Measurements from ENCODE around the gene RIN3. TPM values are rescaled to one million over a fixed set of nuclear protein-coding genes. Genes with fewer than 3 reads are reported as not detected.
A peak's percentile ranks its signal among the peaks of the same experiment; 100 is the strongest.

Gene RIN3
- total RNA-seq, 2 donors from 2014 or later: 19.1 to 19.9 TPM

DNA sequence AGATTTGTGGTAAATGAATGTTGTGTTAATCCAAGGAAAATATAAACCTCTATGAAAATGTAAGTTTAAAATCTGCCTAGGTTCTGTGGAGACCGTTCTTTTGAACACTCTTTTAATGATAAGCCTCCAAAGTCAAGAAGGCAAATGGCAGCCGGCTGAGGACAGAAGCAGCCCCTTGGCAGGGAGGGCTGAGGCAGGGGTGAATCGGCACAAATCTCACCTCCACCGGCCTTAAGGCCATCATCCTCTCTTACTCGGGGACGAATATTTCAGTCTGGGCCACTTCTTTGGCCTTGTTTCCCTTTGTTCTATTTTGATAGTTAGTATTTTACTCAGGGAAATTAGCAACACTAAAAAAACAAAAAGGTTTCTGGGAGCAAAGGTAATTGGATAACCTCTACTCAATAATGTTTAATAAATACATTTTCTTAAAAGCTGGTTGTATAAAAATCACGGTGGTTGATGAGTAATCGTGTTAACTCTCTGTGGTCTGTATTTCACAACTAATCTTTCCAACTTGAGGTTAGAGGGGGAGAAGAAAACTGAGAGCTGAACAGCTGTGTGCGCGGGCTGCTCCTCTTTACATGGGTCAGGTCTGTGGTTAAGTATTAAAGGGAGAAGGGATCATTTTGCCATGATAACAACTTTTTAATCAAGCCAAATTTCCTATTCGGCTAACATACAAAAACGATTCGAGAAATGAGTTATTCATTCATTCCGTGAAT lies 216.2 kb downstream of the RIN3 start:
- no peak for ATAC-seq
- DNase-seq: no peak
- intact Hi-C loops (cut with DNase I): no loop called here

DNA sequence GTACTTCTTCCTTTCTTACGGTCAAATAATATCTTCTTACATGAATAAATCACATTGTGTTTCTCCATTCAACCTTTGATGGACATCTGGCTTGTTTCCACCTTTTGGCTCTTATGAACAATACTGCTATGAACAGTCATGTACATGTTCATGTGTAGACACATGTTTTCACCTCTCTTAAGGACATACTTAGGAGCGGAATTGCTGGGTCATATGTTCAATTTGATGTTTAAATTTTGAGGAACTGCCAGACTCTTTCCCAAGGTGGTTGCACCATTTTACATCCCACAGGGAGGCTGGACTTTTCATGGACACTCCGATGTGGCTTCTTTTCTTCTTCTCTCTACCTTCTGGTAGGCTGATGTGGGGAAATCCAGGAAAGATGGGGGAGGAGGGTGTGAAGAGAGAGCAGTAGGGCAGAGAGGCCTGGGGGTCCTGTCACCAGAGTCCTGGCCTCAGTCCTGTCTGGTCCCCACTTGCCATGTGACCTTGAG lies 218.1 kb downstream of the RIN3 start:
- DNase-seq (no peak), ATAC-seq (no peak)
- intact Hi-C loops (cut with DNase I): no loop called here

DNA sequence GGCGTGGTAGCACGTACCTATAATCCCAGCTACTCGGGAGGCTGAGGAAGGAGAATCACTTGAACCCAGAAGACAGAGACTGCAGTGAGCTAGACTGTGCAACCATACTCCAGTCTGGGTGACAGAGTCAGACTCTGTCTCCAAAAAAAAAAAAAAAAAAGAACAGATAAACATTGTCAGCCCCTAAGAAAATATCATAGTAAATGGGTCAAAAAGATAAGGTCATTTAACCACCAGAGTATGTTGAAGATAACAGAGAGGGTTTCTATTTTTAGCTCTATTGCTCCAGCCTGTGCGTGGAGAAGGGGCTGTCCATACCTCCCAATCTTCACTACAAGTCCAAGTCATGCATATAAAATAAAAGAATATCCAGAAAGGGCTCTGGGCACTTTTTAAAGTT lies 219.4 kb downstream of the RIN3 start:
- ATAC-seq (peak; percentile 44 to 47), DNase-seq (no peak)
- intact Hi-C loops (cut with DNase I): no loop called here

DNA sequence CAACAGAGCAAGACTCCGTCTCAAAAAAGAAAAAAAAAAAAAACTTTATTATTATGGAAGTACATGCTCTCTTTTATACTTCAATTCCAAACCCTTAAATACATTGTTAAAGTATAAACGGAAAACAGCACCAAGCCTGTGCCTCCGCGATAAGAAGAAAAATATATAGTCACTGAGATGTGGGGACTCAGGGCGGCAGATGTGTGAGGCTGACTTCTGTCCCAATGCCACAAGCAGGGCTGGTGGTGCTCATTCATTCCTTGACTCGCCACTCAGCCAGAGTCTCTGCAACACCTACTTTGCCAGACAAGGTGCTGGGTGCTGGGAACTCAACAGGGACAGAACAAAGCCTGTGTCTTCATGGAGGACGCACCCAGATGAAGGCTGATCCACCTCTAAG lies 221.0 kb downstream of the RIN3 start:
- intact Hi-C loops (cut with DNase I): no loop called here
- no peak for DNase-seq
- no peak for ATAC-seq

DNA sequence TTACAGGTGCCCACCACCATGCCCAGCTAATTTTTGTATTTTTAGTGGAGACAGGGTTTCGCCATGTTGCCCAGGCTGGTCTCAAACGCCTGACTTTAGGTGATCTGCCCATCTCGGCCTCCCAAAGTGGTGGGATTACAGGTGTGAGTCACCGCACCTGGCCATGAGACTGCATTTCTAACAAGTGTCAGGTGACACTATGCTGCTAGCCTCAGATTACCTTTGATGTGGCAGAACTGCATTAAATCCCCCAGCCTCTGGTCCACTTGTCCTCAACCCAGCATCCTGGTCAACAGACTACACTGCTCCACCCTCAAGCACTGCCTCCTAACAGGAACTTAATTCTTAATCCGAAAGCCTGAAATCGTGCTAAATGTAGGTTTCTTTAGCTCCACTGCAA lies 221.8 kb downstream of the RIN3 start:
- intact Hi-C loops (cut with DNase I): no loop called here

DNA sequence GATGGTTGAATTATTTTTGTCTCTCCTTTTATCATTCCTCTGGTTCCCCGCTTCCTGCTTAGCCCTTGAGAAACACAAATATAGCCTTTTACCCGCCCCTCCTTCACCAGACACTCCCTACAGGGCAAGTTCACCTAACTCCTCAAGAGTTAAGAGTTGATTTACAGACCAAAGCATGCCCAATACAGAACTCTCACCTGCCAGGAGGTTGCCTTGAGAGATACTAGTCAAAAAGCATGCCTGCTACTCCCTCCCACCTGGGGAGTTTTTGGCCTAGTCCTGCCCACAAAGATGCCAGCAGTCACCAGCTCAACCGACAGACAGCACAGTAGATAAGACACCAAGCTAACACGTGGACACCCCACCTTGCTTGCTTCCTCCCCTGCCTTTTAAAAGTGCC lies 223.6 kb downstream of the RIN3 start:
- intact Hi-C loops (cut with DNase I): no loop called here
- ATAC-seq: no peak
- no peak for DNase-seq

More for the DNA sequence above, 221.8 kb downstream of the RIN3 start:
- ATAC-seq (no peak), DNase-seq (no peak)

DNA sequence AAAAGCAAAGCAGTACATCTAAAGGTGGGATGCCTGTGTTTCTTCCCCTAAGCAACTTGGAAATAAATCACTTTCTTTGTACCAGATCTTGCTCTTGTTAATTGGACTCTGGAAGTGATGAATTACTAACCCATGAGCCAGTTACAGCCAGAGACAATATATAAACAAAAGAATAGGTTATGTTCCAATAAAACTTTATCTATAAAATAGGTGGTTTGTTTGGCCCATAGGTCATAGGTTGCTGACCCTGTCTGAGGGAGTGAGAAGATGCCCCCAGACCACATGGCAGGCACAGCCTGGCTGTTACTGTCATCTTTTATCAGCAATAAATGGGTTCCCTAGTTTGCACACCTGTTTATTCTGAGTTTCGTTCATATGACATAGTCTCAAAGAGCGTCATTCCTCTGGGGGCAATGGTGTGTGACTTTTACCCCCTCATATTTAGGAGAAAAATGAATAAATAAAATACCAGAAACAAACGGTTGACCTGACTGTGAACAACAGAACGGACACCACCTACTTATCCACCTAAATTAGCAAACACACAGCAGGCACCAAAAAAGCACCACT lies 224.1 kb downstream of the RIN3 start:
- intact Hi-C loops (cut with DNase I): no loop called here
- ATAC-seq (no peak), DNase-seq (no peak)

Other genes with a start within 250 kb of the RIN3 start
- under 1 TPM; 0.26 to 0.53 TPM for gene SLC24A4, start 190.6 kb upstream of the RIN3 start, total RNA-seq
- 100 to 1,000 TPM in 1 of 2 donors, 10 to 100 TPM in 1; 89.7 to 119 TPM for gene LGMN, start 234.8 kb downstream of the RIN3 start, total RNA-seq